GM21786 (cell line): ENCODE data around the gene PPP1R9A.
"Not testable (repeated sequence)": the region's sequence is repeated elsewhere in the genome, so short reads cannot be mapped to it uniquely, and the experiment has no call there.

Experiments
- ATAC-seq: cut with Tn5 transposase; IDR thresholded peaks from one replicate; pipeline ENCODE4 v1.9.1; 2021; ENCODE audit not compliant: unreplicated experiment

The PPP1R9A gene

GRCh38 chr7:94972296-94972695 lies 64.9 kb downstream of the PPP1R9A start:
- no peak for ATAC-seq

- no peak for ATAC-seq
Observed at GRCh38 chr7:94973844-94974243, 66.5 kb downstream of the PPP1R9A start.

- no peak for ATAC-seq
Observed at GRCh38 chr7:94974423-94974822, 67.0 kb downstream of the PPP1R9A start.

- ATAC-seq, result no peak
Observed at GRCh38 chr7:94975336-94975735, 67.9 kb downstream of the PPP1R9A start.

- ATAC-seq, result no peak
Observed at GRCh38 chr7:94980418-94981142, 73.2 kb downstream of the PPP1R9A start.

GRCh38 chr7:94995921-94996320 lies 88.5 kb downstream of the PPP1R9A start:
- no peak for ATAC-seq

- ATAC-seq, result no peak
Observed at GRCh38 chr7:94996369-94996768, 89.0 kb downstream of the PPP1R9A start.

GRCh38 chr7:94997547-94997946 lies 90.2 kb downstream of the PPP1R9A start:
- ATAC-seq, result no peak

GRCh38 chr7:94998266-94999068 lies 91.1 kb downstream of the PPP1R9A start:
- no peak for ATAC-seq

GRCh38 chr7:94999069-94999351 lies 91.6 kb downstream of the PPP1R9A start:
- ATAC-seq, result no peak

- ATAC-seq, result not testable (repeated sequence)
Observed at GRCh38 chr7:94999601-95000000, 92.2 kb downstream of the PPP1R9A start.

- no peak for ATAC-seq
Observed at GRCh38 chr7:95001258-95001657, 93.9 kb downstream of the PPP1R9A start.

GRCh38 chr7:95001815-95002561 lies 94.6 kb downstream of the PPP1R9A start:
- ATAC-seq, result no peak

GRCh38 chr7:95002775-95003174 lies 95.4 kb downstream of the PPP1R9A start:
- no peak for ATAC-seq

GRCh38 chr7:95004618-95005247 lies 97.3 kb downstream of the PPP1R9A start:
- no peak for ATAC-seq

- no peak for ATAC-seq
Observed at GRCh38 chr7:95006010-95006409, 98.6 kb downstream of the PPP1R9A start.

GRCh38 chr7:95008773-95009172 lies 101.4 kb downstream of the PPP1R9A start:
- not testable (repeated sequence) for ATAC-seq

- ATAC-seq, result no peak
Observed at GRCh38 chr7:95011146-95011928, 103.9 kb downstream of the PPP1R9A start.

- no peak for ATAC-seq
Observed at GRCh38 chr7:95011995-95012394, 104.6 kb downstream of the PPP1R9A start.

GRCh38 chr7:95018021-95018420 lies 110.6 kb downstream of the PPP1R9A start:
- no peak for ATAC-seq

- no peak for ATAC-seq
Observed at GRCh38 chr7:95026018-95026417, 118.6 kb downstream of the PPP1R9A start.
